IMR-90 (cell line): Measurements from ENCODE around the gene TDRKH. TPM values are rescaled to one million over a fixed set of nuclear protein-coding genes. Genes with fewer than 3 reads are reported as not detected.

Experiments
- ATAC-seq: fragments of 200-7000 bp; cut with Tn5 transposase; 2 replicates; pipeline ENCODE4 v1.9.1; 2020; ENCODE audit warnings: low read depth, mild to moderate bottlenecking, moderate library complexity
- BruUV-seq: library from RNA; stranded (reverse); fragments of 400-500 nt; replicated peaks from 2 replicates; lab custom pipeline; 2021; lab: Mats Ljungman, UMichigan
- CTCF ChIA-PET: fragments of 300-600 bp; formaldehyde crosslinking; extraction: SDS; loops from one replicate; lab custom pipeline; 2021; ENCODE audit warnings: antibody characterized with exemption; lab: Yijun Ruan, JAX
- POLR2A ChIA-PET: fragments of 300-600 bp; sonication (Branson Sonifier 250); formaldehyde crosslinking; loops from one replicate; lab custom pipeline; 2022; ENCODE audit warnings: antibody characterized with exemption; ENCODE audit not compliant: unreplicated experiment; lab: Charles Lee
- DNase-seq: peaks from one replicate; pipeline ENCODE4 v3.0.0; 2013
- H2AFZ ChIP-seq: replicated peaks from 2 replicates; pipeline ENCODE3; 2013; ENCODE audit warnings: low read length, mild to moderate bottlenecking; ENCODE audit not compliant: poor library complexity
- H2AK5ac ChIP-seq: 2 replicates; pipeline ENCODE4 v1.6.1; 2013; ENCODE audit warnings: low read depth, low read length, inconsistent platforms
- H2AK9ac ChIP-seq: replicated peaks from 2 replicates; pipeline ENCODE3; 2013; ENCODE audit warnings: mild to moderate bottlenecking, low read depth, low read length, moderate library complexity; ENCODE audit not compliant: poor library complexity
- H2BK120ac ChIP-seq: 2 replicates; pipeline ENCODE4 v1.6.1; 2013; ENCODE audit warnings: low read depth, low read length, inconsistent platforms
- H2BK15ac ChIP-seq: 3 replicates; pipeline ENCODE4 v1.6.1; 2013; ENCODE audit warnings: low read depth, low read length, inconsistent platforms
- H2BK20ac ChIP-seq: 2 replicates; pipeline ENCODE4 v1.6.1; 2013; ENCODE audit warnings: low read depth, mild to moderate bottlenecking, inconsistent platforms, low read length, moderate library complexity
- H2BK5ac ChIP-seq: 2 replicates; pipeline ENCODE4 v1.6.1; 2013; ENCODE audit warnings: mild to moderate bottlenecking, low read depth, low read length, inconsistent platforms; ENCODE audit not compliant: poor library complexity, severe bottlenecking
- H3K14ac ChIP-seq: replicated peaks from 2 replicates; pipeline ENCODE4 v1.6.1; 2013; ENCODE audit warnings: low read depth, low read length, inconsistent platforms
- H3K18ac ChIP-seq: 2 replicates; pipeline ENCODE4 v1.6.1; 2013; ENCODE audit warnings: low read depth, low read length, control low read depth
- H3K23ac ChIP-seq: 2 replicates; pipeline ENCODE4 v1.6.1; 2013; ENCODE audit warnings: low read depth, low read length, inconsistent platforms
- H3K27ac ChIP-seq: 2 replicates; pipeline ENCODE4 v1.5.1; 2013; ENCODE audit warnings: mild to moderate bottlenecking, control low read depth, low read length; ENCODE audit not compliant: insufficient read depth
- H3K27me3 ChIP-seq: 2 replicates; pipeline ENCODE4 v1.6.1; 2013; ENCODE audit warnings: low read length; ENCODE audit not compliant: control insufficient read depth, insufficient read depth
- H3K36me3 ChIP-seq: 2 replicates; pipeline ENCODE4 v1.6.1; 2013; ENCODE audit warnings: low read length, mixed read lengths; ENCODE audit not compliant: control insufficient read depth, insufficient read depth
- H3K4ac ChIP-seq: 2 replicates; pipeline ENCODE4 v1.6.1; 2013; ENCODE audit warnings: low read depth, low read length, inconsistent platforms
- H3K4me1 ChIP-seq: 2 replicates; pipeline ENCODE4 v1.6.1; 2013; ENCODE audit warnings: low read length, mixed read lengths; ENCODE audit not compliant: control insufficient read depth, insufficient read depth
- H3K4me2 ChIP-seq: 2 replicates; pipeline ENCODE4 v1.6.1; 2013; ENCODE audit warnings: low read depth, mild to moderate bottlenecking, control low read depth, low read length, moderate library complexity
- H3K4me3 ChIP-seq: 2 replicates; pipeline ENCODE4 v1.5.1; 2013; ENCODE audit warnings: low read depth, mild to moderate bottlenecking, control low read depth, low read length, moderate library complexity; ENCODE audit not compliant: insufficient read depth
- H3K56ac ChIP-seq: 2 replicates; pipeline ENCODE4 v1.6.1; 2013; ENCODE audit warnings: low read length, inconsistent platforms; ENCODE audit not compliant: insufficient read depth; ENCODE audit errors: extremely low read depth
- H3K79me1 ChIP-seq, 2 experiments: 2 replicates each; pipeline ENCODE4 v1.6.1; 2013; ENCODE audit warnings: low read length in 2 of 2, inconsistent platforms in 1 of 2, low read depth in 1 of 2
- H3K9ac ChIP-seq: 2 replicates; pipeline ENCODE4 v1.6.1; 2013; ENCODE audit warnings: low read depth, low read length, control low read depth
- H3K9me1 ChIP-seq: 2 replicates; pipeline ENCODE4 v1.6.1; 2013; ENCODE audit warnings: low read length, inconsistent platforms; ENCODE audit not compliant: insufficient read depth
- H3K9me3 ChIP-seq: 2 replicates; pipeline ENCODE4 v1.6.1; 2013; ENCODE audit warnings: low read length; ENCODE audit not compliant: control insufficient read depth, insufficient read depth
- H4K20me1 ChIP-seq: 2 replicates; pipeline ENCODE4 v1.6.1; 2013; ENCODE audit warnings: low read length, inconsistent platforms; ENCODE audit not compliant: insufficient read depth
- H4K5ac ChIP-seq: 2 replicates; pipeline ENCODE4 v1.6.1; 2013; ENCODE audit warnings: mild to moderate bottlenecking, low read depth, low read length, control low read depth
- H4K8ac ChIP-seq, 2 experiments: 2 replicates each; pipeline ENCODE4 v1.6.1; 2013; ENCODE audit warnings: low read depth in 2 of 2, low read length in 2 of 2, control low read depth in 1 of 2, inconsistent platforms in 1 of 2
- H4K91ac ChIP-seq: 2 replicates; pipeline ENCODE4 v1.6.1; 2013; ENCODE audit warnings: low read depth, low read length, inconsistent platforms; ENCODE audit not compliant: insufficient read depth
- BHLHE40 ChIP-seq: fragments of 150-350 bp; IDR thresholded peaks from 2 replicates; pipeline ENCODE4 v1.6.1; 2016; ENCODE audit warnings: mild to moderate bottlenecking, low read depth, low read length
- CEBPB ChIP-seq: IDR thresholded peaks from 2 replicates; pipeline ENCODE4 v1.6.1; 2012; ENCODE audit warnings: low read depth, low read length, improper control_type of control experiment
- CTCF ChIP-seq: conservative IDR thresholded peaks from 2 replicates; pipeline ENCODE4 v1.5.1; 2012; ENCODE audit warnings: mild to moderate bottlenecking, low read depth, low read length, improper control_type of control experiment
- FOS ChIP-seq: fragments of 150-350 bp; IDR thresholded peaks from 2 replicates; pipeline ENCODE4 v1.6.1; 2016; ENCODE audit warnings: low read depth, low read length
- MAFK ChIP-seq: IDR thresholded peaks from 2 replicates; pipeline ENCODE4 v1.6.1; 2012; ENCODE audit warnings: low read depth, low read length, improper control_type of control experiment
- MXI1 ChIP-seq: IDR thresholded peaks from 2 replicates; pipeline ENCODE4 v1.6.1; 2012; ENCODE audit warnings: low read depth, mild to moderate bottlenecking, low read length, moderate library complexity, borderline replicate concordance
- NFE2L2 ChIP-seq: fragments of 150-350 bp; IDR thresholded peaks from 2 replicates; pipeline ENCODE4 v1.6.1; 2016; ENCODE audit warnings: low read depth, mild to moderate bottlenecking, low read length
- POLR2A ChIP-seq: IDR thresholded peaks from 2 replicates; pipeline ENCODE4 v1.6.1; 2012; ENCODE audit warnings: mild to moderate bottlenecking, low read depth, low read length
- RFX5 ChIP-seq: IDR thresholded peaks from 2 replicates; pipeline ENCODE4 v1.8.0; 2012; ENCODE audit warnings: low read depth, mild to moderate bottlenecking, low read length, moderate library complexity
- USF2 ChIP-seq: fragments of 150-350 bp; IDR thresholded peaks from 2 replicates; pipeline ENCODE4 v1.6.1; 2017; ENCODE audit warnings: mild to moderate bottlenecking, antibody characterized with exemption, low read length, low read depth
- WGBS, 2 experiments: methylation state at CpG; one replicate each; pipeline versions ENCODE4 v1.1.5 to v1.1.7; 2013; ENCODE audit warnings: missing lambda C conversion rate in 2 of 2; ENCODE audit not compliant: insufficient read length in 1 of 2; ENCODE audit errors: extremely low coverage in 2 of 2; 5-methylcytosine and 5-hydroxymethylcytosine counted together
- dilution Hi-C: fragments of 300-500 bp; cut with HindIII; formaldehyde crosslinking; loops from one replicate; pipeline ENCODE4 v1.14.3; 2018; ENCODE audit warnings: low sequenced_read_pairs; ENCODE audit not compliant: unreplicated experiment
- in situ Hi-C: fragments of 300-500 bp; cut with MboI; formaldehyde crosslinking; loops from 3 replicates; pipeline ENCODE4 v1.14.3; 2019; ENCODE audit warnings: low sequenced_read_pairs, inconsistent platforms, mixed read lengths
- intact Hi-C: fragments of 100-400 bp; cut with micrococcal nuclease; formaldehyde crosslinking; loops from 2 replicates; pipeline ENCODE4 v1.10.0; 2022
- polyA plus RNA-seq, 3 experiments: library from polyadenylated mRNA; depleted of rRNA; stranded (reverse); fragments of >200 nt; gene quantifications; 2 replicates each; pipeline ENCODE4 v1.2.3, GENCODE V29; 2012; ENCODE audit warnings: low replicate concordance in 1 of 3
- total RNA-seq: library from RNA; depleted of rRNA; stranded (reverse); fragments of >200 nt; gene quantifications from 2 replicates; pipeline ENCODE4 v1.2.3, GENCODE V29; 2012

The TDRKH gene
- total and polyA plus RNA-seq, 2 of the 4 experiments (the other 2 are of a cell fraction), result 1.2 to 2.2 TPM

- ChIA-PET POLR2A (no interaction called here), CTCF (no interaction called here)
- Histone ChIP-seq H4K8ac (no peak overlapping the region), H3K4me3 (no peak overlapping the region), H3K4ac (no peak overlapping the region), H2AK9ac (no peak overlapping the region), H4K5ac (no peak overlapping the region), H3K56ac (no peak overlapping the region), H2BK5ac (no peak overlapping the region), H2BK120ac (no peak overlapping the region), H2AK5ac (no peak overlapping the region), H3K4me1 (no peaks in the 10 kb centered on the region), H3K27me3 (peaks cover 76% of the 10 kb centered on the region), H3K14ac (no peak overlapping the region), H3K18ac (no peak overlapping the region), H3K36me3 (no peaks in the 10 kb centered on the region), H3K23ac (no peak overlapping the region), H4K91ac (no peak overlapping the region), H4K20me1 (no peaks in the 10 kb centered on the region), H3K9ac (no peak overlapping the region), H3K9me3 (no peaks in the 10 kb centered on the region), H3K27ac (no peak overlapping the region), H3K9me1 (no peaks in the 10 kb centered on the region; the same call in 1 of the 2 replicates), H3K79me1 (no peaks in the 10 kb centered on the region), H3K4me2 (no peak overlapping the region), H2AFZ (no peak overlapping the region), H2BK15ac (no peak overlapping the region), H2BK20ac (no peak overlapping the region)
- TF ChIP-seq CEBPB (no peak), RFX5 (no peak), MAFK (no peak), NFE2L2 (no peak), CTCF (no peak), POLR2A (no peak), BHLHE40 (no peak), USF2 (no peak), MXI1 (no peak), FOS (no peak)
- ATAC-seq, result no peak
- intact Hi-C loops, result no loop called here
- WGBS, 2 experiments, result no CpG with 5 or more reads among the region's 7 CpGs
- dilution Hi-C loops, result no loop called here
- in situ Hi-C loops, result no loop called here
- BruUV-seq, result no TSS peak
- no peak for DNase-seq
Observed at GRCh38 chr1:151806170-151806569, 15.9 kb upstream of the TDRKH start.
